OCI-LY1 (cell line): ENCODE measurements around the gene IGSF1.
A peak's percentile ranks its signal among the peaks of the same experiment; 100 is the strongest.

Experiments used
- H2AFZ ChIP-seq: fragments of 200-600 bp; sonication (generic), shearing (Covaris generic); 2 replicates; pipeline ENCODE4 v1.6.0; 2014; ENCODE audit warnings: antibody characterized with exemption, mild to moderate bottlenecking, low read length
- H3F3A ChIP-seq: fragments of 200-600 bp; sonication (generic), shearing (Covaris generic); 2 replicates; pipeline ENCODE4 v1.6.0; 2014; ENCODE audit warnings: mild to moderate bottlenecking, antibody characterized with exemption, low read length, moderate library complexity; ENCODE audit not compliant: insufficient read depth
- H3K27ac ChIP-seq: fragments of 200-600 bp; sonication (generic); 2 replicates; pipeline ENCODE4 v1.5.1; 2014; ENCODE audit warnings: low read length, mixed run types, mild to moderate bottlenecking, low read depth; ENCODE audit not compliant: poor library complexity, severe bottlenecking
- H3K27me3 ChIP-seq: fragments of 200-600 bp; sonication (generic); 2 replicates; pipeline ENCODE4 v1.6.0; 2014; ENCODE audit warnings: antibody characterized with exemption, mild to moderate bottlenecking, low read length, moderate library complexity; ENCODE audit not compliant: insufficient read depth
- H3K36me3 ChIP-seq: fragments of 200-600 bp; sonication (generic); 2 replicates; pipeline ENCODE4 v1.6.1; 2014; ENCODE audit warnings: mild to moderate bottlenecking, antibody characterized with exemption, low read length, moderate library complexity, mixed read lengths; ENCODE audit not compliant: insufficient read depth
- H3K4me1 ChIP-seq: fragments of 200-600 bp; sonication (generic); 2 replicates; pipeline ENCODE4 v1.5.1; 2014; ENCODE audit warnings: mild to moderate bottlenecking, low read length, moderate library complexity; ENCODE audit not compliant: insufficient read depth, severe bottlenecking
- H3K4me2 ChIP-seq: fragments of 200-600 bp; sonication (generic), shearing (Covaris generic); 2 replicates; pipeline ENCODE4 v1.6.1; 2014; ENCODE audit warnings: low read length
- H3K4me3 ChIP-seq: fragments of 200-600 bp; sonication (generic); 2 replicates; pipeline ENCODE4 v1.5.1; 2014; ENCODE audit warnings: low read length, low read depth, mild to moderate bottlenecking, mixed read lengths; ENCODE audit not compliant: poor library complexity, severe bottlenecking
- H3K79me2 ChIP-seq: fragments of 200-600 bp; shearing (Covaris generic); 2 replicates; pipeline ENCODE4 v1.6.1; 2016; ENCODE audit warnings: mixed run types, low read length, mixed read lengths; ENCODE audit not compliant: insufficient read depth
- H3K9ac ChIP-seq: fragments of 200-600 bp; sonication (generic), shearing (Covaris generic); 2 replicates; pipeline ENCODE4 v1.6.1; 2014; ENCODE audit warnings: mild to moderate bottlenecking, low read length, mixed read lengths
- H3K9me2 ChIP-seq: fragments of 200-600 bp; sonication (generic), shearing (Covaris generic); 2 replicates; pipeline ENCODE4 v1.6.1; 2014; ENCODE audit warnings: low read depth, mild to moderate bottlenecking, low read length, mixed read lengths
- H3K9me3 ChIP-seq: fragments of 200-600 bp; shearing (Covaris generic); 2 replicates; pipeline ENCODE4 v1.6.1; 2014; ENCODE audit warnings: low read length, mixed read lengths
- H4K20me1 ChIP-seq: fragments of 200-600 bp; sonication (generic), shearing (Covaris generic); 2 replicates; pipeline ENCODE4 v1.6.0; 2016; ENCODE audit warnings: mild to moderate bottlenecking, low read length; ENCODE audit not compliant: insufficient read depth
- EZH2 ChIP-seq: fragments of 200-600 bp; sonication (generic), shearing (Covaris generic); IDR thresholded peaks from 2 replicates; pipeline ENCODE4 v1.8.0; 2017; ENCODE audit warnings: borderline replicate concordance, mixed run types, mild to moderate bottlenecking, antibody characterized with exemption, low read length, moderate library complexity, mixed read lengths
- TF ChIP-seq, protein P1 (sequence below): fragments of 200-600 bp; sonication (generic), shearing (Covaris generic); IDR thresholded peaks from 2 replicates; pipeline ENCODE4 v1.5.1; 2017; ENCODE audit warnings: mild to moderate bottlenecking, antibody characterized with exemption, low read length, moderate library complexity, mixed read lengths

IGSF1 gene, protein sequence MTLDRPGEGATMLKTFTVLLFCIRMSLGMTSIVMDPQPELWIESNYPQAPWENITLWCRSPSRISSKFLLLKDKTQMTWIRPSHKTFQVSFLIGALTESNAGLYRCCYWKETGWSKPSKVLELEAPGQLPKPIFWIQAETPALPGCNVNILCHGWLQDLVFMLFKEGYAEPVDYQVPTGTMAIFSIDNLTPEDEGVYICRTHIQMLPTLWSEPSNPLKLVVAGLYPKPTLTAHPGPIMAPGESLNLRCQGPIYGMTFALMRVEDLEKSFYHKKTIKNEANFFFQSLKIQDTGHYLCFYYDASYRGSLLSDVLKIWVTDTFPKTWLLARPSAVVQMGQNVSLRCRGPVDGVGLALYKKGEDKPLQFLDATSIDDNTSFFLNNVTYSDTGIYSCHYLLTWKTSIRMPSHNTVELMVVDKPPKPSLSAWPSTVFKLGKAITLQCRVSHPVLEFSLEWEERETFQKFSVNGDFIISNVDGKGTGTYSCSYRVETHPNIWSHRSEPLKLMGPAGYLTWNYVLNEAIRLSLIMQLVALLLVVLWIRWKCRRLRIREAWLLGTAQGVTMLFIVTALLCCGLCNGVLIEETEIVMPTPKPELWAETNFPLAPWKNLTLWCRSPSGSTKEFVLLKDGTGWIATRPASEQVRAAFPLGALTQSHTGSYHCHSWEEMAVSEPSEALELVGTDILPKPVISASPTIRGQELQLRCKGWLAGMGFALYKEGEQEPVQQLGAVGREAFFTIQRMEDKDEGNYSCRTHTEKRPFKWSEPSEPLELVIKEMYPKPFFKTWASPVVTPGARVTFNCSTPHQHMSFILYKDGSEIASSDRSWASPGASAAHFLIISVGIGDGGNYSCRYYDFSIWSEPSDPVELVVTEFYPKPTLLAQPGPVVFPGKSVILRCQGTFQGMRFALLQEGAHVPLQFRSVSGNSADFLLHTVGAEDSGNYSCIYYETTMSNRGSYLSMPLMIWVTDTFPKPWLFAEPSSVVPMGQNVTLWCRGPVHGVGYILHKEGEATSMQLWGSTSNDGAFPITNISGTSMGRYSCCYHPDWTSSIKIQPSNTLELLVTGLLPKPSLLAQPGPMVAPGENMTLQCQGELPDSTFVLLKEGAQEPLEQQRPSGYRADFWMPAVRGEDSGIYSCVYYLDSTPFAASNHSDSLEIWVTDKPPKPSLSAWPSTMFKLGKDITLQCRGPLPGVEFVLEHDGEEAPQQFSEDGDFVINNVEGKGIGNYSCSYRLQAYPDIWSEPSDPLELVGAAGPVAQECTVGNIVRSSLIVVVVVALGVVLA (N-terminal part only)

DNA sequence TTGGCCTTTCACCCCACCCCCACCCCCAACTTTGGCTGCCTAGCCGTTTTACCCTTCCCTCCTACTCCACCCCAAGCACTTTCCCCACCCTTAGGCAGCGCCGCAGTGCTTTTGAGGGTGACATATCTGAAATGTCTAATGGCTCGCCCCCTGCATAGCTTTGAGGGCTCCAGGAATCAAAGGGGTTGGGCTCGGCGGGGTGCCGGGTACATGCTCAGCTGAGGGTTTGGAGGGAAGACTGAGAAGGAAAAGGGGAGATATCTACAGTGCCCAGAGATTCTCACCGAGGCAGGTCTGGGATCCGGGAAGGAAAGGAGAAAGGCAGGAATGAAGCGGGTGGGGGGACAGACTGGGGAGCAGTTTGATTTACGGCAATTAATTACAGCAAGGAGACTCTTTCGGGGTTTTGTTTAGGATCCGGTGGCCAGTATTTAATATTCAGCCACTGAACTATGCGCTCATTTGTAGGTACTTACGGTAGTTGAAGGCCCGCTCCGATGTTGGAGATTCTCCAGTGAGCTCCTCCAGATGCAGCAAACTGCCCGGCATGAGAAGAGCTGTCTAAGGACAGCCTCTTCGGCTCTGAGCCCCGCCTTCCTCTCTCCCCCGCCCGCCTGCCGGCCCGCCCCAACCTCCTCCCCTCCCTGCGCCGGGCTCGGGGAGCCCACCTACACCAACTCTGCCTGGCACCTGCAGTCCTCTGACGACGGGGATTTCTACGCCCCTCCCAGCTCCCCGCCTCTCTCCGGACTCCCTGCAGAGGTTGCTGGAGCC lies at the start of gene IGSF1:
Gene IGSF1 (minus strand): TSS at position 569 of the 774 bp plus-strand sequence. CDS start 2,632 bp downstream, outside the sequence.
- TF ChIP-seq, protein P1, sequence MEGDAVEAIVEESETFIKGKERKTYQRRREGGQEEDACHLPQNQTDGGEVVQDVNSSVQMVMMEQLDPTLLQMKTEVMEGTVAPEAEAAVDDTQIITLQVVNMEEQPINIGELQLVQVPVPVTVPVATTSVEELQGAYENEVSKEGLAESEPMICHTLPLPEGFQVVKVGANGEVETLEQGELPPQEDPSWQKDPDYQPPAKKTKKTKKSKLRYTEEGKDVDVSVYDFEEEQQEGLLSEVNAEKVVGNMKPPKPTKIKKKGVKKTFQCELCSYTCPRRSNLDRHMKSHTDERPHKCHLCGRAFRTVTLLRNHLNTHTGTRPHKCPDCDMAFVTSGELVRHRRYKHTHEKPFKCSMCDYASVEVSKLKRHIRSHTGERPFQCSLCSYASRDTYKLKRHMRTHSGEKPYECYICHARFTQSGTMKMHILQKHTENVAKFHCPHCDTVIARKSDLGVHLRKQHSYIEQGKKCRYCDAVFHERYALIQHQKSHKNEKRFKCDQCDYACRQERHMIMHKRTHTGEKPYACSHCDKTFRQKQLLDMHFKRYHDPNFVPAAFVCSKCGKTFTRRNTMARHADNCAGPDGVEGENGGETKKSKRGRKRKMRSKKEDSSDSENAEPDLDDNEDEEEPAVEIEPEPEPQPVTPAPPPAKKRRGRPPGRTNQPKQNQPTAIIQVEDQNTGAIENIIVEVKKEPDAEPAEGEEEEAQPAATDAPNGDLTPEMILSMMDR, result no peak
- TF ChIP-seq EZH2, result no peak

DNA sequence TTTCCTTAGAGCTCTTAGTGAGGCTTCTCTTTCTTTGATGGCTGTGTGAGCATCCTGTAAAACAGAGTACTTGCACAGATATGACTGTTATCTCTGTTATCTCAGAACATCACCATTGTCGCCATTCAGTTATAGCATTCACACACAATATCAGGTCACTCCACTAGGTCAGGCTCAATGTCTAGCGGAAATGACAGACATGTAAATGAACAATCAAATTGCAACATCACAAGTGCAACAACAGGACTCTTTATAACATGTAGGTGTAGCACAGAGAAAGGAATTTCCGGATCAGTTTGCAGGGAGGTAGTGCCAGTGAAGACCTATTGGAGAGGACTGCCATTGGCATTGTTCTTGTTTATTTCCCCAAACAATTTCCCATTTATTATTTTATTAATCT lies 43.2 kb upstream of the IGSF1 start:
- H3K9ac ChIP-seq, result no peak overlapping the region
- H3K4me3 ChIP-seq, result no peak overlapping the region
- H3K4me2 ChIP-seq, result no peak overlapping the region
- no peaks in the 10 kb centered on the region for H4K20me1 ChIP-seq
- no peaks in the 10 kb centered on the region for H3K27me3 ChIP-seq
- H3K27ac ChIP-seq, result no peak overlapping the region
- no peaks in the 10 kb centered on the region for H3K36me3 ChIP-seq
- no peaks in the 10 kb centered on the region for H3K4me1 ChIP-seq
- no peak overlapping the region for H2AFZ ChIP-seq
- no peaks in the 10 kb centered on the region for H3K9me2 ChIP-seq
- no peaks in the 10 kb centered on the region for H3K79me2 ChIP-seq
- H3K9me3 ChIP-seq, result no peaks in the 10 kb centered on the region
- H3F3A ChIP-seq, result no peaks in the 10 kb centered on the region
- TF ChIP-seq EZH2, result no peak
- TF ChIP-seq, protein P1, result no peak

More for the DNA sequence above, at the start of gene IGSF1:
- H3K9me2 ChIP-seq, result no peaks in the 10 kb centered on the region
- no peaks in the 10 kb centered on the region for H3K36me3 ChIP-seq
- H3K27ac ChIP-seq, result no peak within 1 kb of the TSS
- no peaks in the 10 kb centered on the region for H3K9me3 ChIP-seq
- no peak within 1 kb of the TSS for H3K4me3 ChIP-seq
- no peaks in the 10 kb centered on the region for H3K79me2 ChIP-seq
- no peak within 1 kb of the TSS for H3K9ac ChIP-seq
- no peak within 1 kb of the TSS for H2AFZ ChIP-seq
- H3K4me1 ChIP-seq, result no peaks in the 10 kb centered on the region
- no peaks in the 10 kb centered on the region for H4K20me1 ChIP-seq
- H3K27me3 ChIP-seq, result no peaks in the 10 kb centered on the region
- no peak within 1 kb of the TSS; the same call in 1 of the 2 replicates for H3K4me2 ChIP-seq
- no peaks in the 10 kb centered on the region for H3F3A ChIP-seq

DNA sequence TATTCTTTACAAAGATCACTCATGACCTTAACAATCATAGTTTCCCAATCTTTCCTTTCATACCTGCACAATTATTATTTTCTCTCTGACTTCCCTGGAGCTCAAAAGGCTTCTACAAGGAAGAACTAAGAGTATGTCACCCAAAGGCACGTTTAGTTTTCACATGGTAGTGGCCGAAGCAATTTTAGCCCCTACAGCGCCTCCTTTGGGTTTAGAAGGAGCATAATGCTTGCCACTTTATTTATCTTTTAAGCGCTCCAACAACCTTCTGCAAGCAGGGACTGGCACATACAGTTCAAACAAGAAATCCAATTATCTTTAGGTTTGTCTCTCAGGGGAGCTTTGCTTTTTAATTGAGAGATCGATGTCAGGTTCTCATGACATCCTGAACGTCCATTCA lies 42.0 kb upstream of the IGSF1 start:
- Histone ChIP-seq H3K4me2 (no peak overlapping the region), H3K79me2 (no peaks in the 10 kb centered on the region), H3K27ac (no peak overlapping the region), H3K9ac (no peak overlapping the region), H3K9me3 (no peaks in the 10 kb centered on the region), H2AFZ (no peak overlapping the region), H3K4me3 (no peak overlapping the region), H4K20me1 (no peaks in the 10 kb centered on the region), H3K4me1 (no peaks in the 10 kb centered on the region), H3K36me3 (no peaks in the 10 kb centered on the region), H3F3A (no peaks in the 10 kb centered on the region), H3K27me3 (no peaks in the 10 kb centered on the region), H3K9me2 (no peaks in the 10 kb centered on the region)
- no peak for TF ChIP-seq EZH2
- TF ChIP-seq, protein P1, result 0 out of 2 replicates have a peak, but pooled peaks have one; percentile 5
